HL-60 (cell line): ENCODE data around the gene GGT7.
"Not testable (repeated sequence)": the region's sequence is repeated elsewhere in the genome, so short reads cannot be mapped to it uniquely, and the experiment has no call there.

Experiments used
- DNase-seq, 2 experiments: peaks; one replicate each; pipeline ENCODE4 v3.0.0-alpha.2; 2010 to 2020; ENCODE audit warnings: low read depth in 1 of 2, low spot score in 1 of 2
- H3K27ac ChIP-seq: fragments of 250-450 bp; sonication (Bioruptor Pico); replicated peaks from 2 replicates; pipeline ENCODE4 v1.5.1; 2020; ENCODE audit warnings: mild to moderate bottlenecking, moderate library complexity
- H3K27me3 ChIP-seq: fragments of 250-450 bp; sonication (Bioruptor Pico); 2 replicates; pipeline ENCODE4 v1.5.1; 2021; ENCODE audit warnings: mild to moderate bottlenecking, moderate library complexity; ENCODE audit not compliant: insufficient read depth, poor library complexity, severe bottlenecking
- H3K4me3 ChIP-seq: replicated peaks from 2 replicates; pipeline ENCODE4 v1.5.1; 2011; ENCODE audit warnings: mild to moderate bottlenecking, control low read depth, low read length; ENCODE audit not compliant: insufficient read depth
- CTCF ChIP-seq: IDR thresholded peaks from one replicate; pipeline ENCODE4 v1.5.1; 2011; ENCODE audit warnings: low read length, control low read depth, inconsistent platforms; ENCODE audit not compliant: insufficient read depth
- GABPA ChIP-seq: IDR thresholded peaks from 2 replicates; pipeline ENCODE4 v1.6.1; 2012; ENCODE audit warnings: low read depth
- POLR2AphosphoS5 ChIP-seq: IDR thresholded peaks from 2 replicates; pipeline ENCODE4 v1.6.1; 2012; ENCODE audit warnings: low read depth
- REST ChIP-seq: IDR thresholded peaks from 2 replicates; pipeline ENCODE4 v1.6.1; 2012; ENCODE audit warnings: low read depth; ENCODE audit not compliant: insufficient replicate concordance
- SPI1 ChIP-seq: IDR thresholded peaks from 2 replicates; pipeline ENCODE4 v1.6.1; 2012; ENCODE audit warnings: low read depth, mild to moderate bottlenecking, borderline replicate concordance

The GGT7 gene

GRCh38 chr20:34815636-34816035 is 57.0 kb downstream of the GGT7 start:
- Histone ChIP-seq H3K4me3 (no peak overlapping the region), H3K27ac (no peak overlapping the region), H3K27me3 (no peaks in the 10 kb centered on the region)
- TF ChIP-seq POLR2AphosphoS5 (no peak), CTCF (no peak), REST (no peak), SPI1 (no peak), GABPA (no peak)
- no peak for DNase-seq

- H3K27me3 ChIP-seq: no peaks in the 10 kb centered on the region
- no peak overlapping the region for H3K4me3 ChIP-seq
- TF ChIP-seq CTCF (no peak), SPI1 (no peak), GABPA (no peak), REST (no peak), POLR2AphosphoS5 (no peak)
- no peak for DNase-seq
- no peak overlapping the region for H3K27ac ChIP-seq
These were observed 64.1 kb downstream of the GGT7 start for GRCh38 chr20:34808583-34808982.

- not testable (repeated sequence) for H3K4me3 ChIP-seq, H3K27ac ChIP-seq, H3K27me3 ChIP-seq, DNase-seq
These were observed 64.7 kb downstream of the GGT7 start for GRCh38 chr20:34807944-34808465.

- H3K4me3 ChIP-seq: no peak overlapping the region
- DNase-seq: no peak
- no peak overlapping the region for H3K27ac ChIP-seq
- H3K27me3 ChIP-seq: no peaks in the 10 kb centered on the region
- TF ChIP-seq REST: no peak
- TF ChIP-seq CTCF: no peak
- TF ChIP-seq SPI1: no peak
- TF ChIP-seq POLR2AphosphoS5: no peak
- TF ChIP-seq GABPA: no peak
These were observed 66.4 kb downstream of the GGT7 start for GRCh38 chr20:34806255-34806654.
